ENCODE measurements around the gene PILRB.

The PILRB gene

GRCh38 chr7:100398239-100398638 lies 40.3 kb downstream of the PILRB start:
- DNase-seq (ENCODE audit: extremely low spot score), result no peak
- POLR2A ChIA-PET, result no interaction called here
- CTCF ChIA-PET, result interaction anchor here (1.3 to 2.7 kb wide), 4 partner anchors 9 to 29 kb away, joined by 3 to 10 read pairs (median 4); no protein-coding TSS in a partner anchor
- no peak for TF ChIP-seq CTCF (IDR thresholded peaks at IDR 0.05; ENCODE audit: control extremely low read depth, extremely low read depth, low read depth, missing control alignments)

- DNase-seq (ENCODE audit: extremely low spot score), result no peak
- no peak for TF ChIP-seq CTCF (IDR thresholded peaks at IDR 0.05; ENCODE audit: control extremely low read depth, extremely low read depth, low read depth, missing control alignments)
- CTCF ChIA-PET, result interaction anchor here (2.7 kb wide), 1 partner anchor 7 kb away, joined by 10 read pairs; no protein-coding TSS in a partner anchor
- POLR2A ChIA-PET, result no interaction called here
Observed at GRCh38 chr7:100400041-100400440, 42.1 kb downstream of the PILRB start.

- no peak for TF ChIP-seq CTCF (IDR thresholded peaks at IDR 0.05; ENCODE audit: control extremely low read depth, extremely low read depth, low read depth, missing control alignments)
- ChIA-PET CTCF (no interaction called here), POLR2A (no interaction called here)
- DNase-seq (ENCODE audit: extremely low spot score), result no peak
Observed at GRCh38 chr7:100400656-100401055, 42.7 kb downstream of the PILRB start.

- no peak for DNase-seq (ENCODE audit: extremely low spot score)
- POLR2A ChIA-PET, result no interaction called here
- CTCF ChIA-PET, result interaction anchor here (0.9 to 2.9 kb wide), 6 partner anchors 9 to 451 kb away, joined by 3 to 13 read pairs (median 3); partner anchors contain the start of genes SLC12A9 and ZCWPW1
- TF ChIP-seq CTCF (IDR thresholded peaks at IDR 0.05; ENCODE audit: control extremely low read depth, extremely low read depth, low read depth, missing control alignments), result no peak
Observed at GRCh38 chr7:100401811-100402210, 43.9 kb downstream of the PILRB start.

GRCh38 chr7:100402241-100402640 lies 44.3 kb downstream of the PILRB start:
- CTCF ChIA-PET, result interaction anchor here (0.9 to 2.9 kb wide), 6 partner anchors 9 to 450 kb away, joined by 3 to 13 read pairs (median 3); partner anchors contain the start of genes SLC12A9 and ZCWPW1
- POLR2A ChIA-PET, result no interaction called here
- TF ChIP-seq CTCF (IDR thresholded peaks at IDR 0.05; ENCODE audit: control extremely low read depth, extremely low read depth, low read depth, missing control alignments), result no peak
- DNase-seq (ENCODE audit: extremely low spot score), result no peak

GRCh38 chr7:100406767-100407166 lies 48.9 kb downstream of the PILRB start:
- ChIA-PET CTCF (interaction anchor here (0.6 to 4.1 kb wide), 29 partner anchors 8 to 282 kb away, joined by 3 to 44 read pairs (median 8); partner anchors contain the start of genes GPC2 and STAG3), POLR2A (no interaction called here)
- no peak for TF ChIP-seq CTCF (IDR thresholded peaks at IDR 0.05; ENCODE audit: control extremely low read depth, extremely low read depth, low read depth, missing control alignments)
- DNase-seq (ENCODE audit: extremely low spot score), result no peak

Data from GM10248 (cell line).